Stimulated activated CD4-positive, alpha-beta T cell treated with anti-CD3 and anti-CD28 coated beads, Interleukin-1b, Interleukin-23, amount 100 ng/mL, for 48 hours (primary cell): ENCODE results near the gene SRGAP1.
"Not testable (repeated sequence)": the region's sequence is repeated elsewhere in the genome, so short reads cannot be mapped to it uniquely, and the experiment has no call there.

Experiments
- DNase-seq: peaks from one replicate; pipeline ENCODE4 v3.0.0-alpha.2; 2020

Gene SRGAP1

DNA sequence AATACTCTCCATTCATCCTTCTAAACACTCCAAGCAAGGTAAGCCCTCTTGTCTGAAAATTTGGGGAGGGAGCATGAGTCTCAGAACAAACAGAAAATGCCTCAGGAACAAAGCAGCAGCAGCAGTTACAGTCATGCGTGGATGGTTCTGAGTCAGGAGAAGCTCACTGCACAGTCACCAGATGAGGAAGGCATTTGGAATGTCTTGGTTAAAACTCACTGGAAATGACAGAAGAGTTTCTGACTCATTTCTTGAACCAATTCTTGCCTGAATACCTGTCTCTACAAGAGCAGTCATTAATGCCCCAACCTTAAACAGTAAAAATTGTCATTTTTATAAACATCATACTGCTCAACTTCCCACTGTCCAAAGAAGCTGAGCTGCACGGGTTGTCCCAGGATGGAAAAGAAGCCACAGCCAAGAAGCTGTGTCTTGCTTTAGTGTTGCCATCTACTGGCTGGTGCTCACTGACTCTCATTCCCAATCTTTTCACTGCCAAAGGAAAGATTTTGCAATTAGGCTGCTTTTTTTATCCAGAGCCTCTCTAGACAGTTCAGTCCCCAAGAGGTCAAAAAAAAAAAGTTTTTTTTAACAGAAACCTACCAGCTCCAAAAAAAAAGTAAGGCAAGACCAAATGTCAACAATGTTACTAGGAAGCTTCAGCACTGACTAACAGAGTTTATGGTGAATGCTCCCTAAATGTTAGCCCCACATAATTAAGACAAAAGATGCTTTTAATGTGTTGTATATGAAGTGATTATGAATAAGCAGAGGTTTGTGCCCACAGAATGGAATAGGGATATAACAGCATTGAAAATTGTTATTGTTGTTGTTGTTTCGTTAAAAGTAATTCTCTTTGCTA lies 337.2 kb downstream of the SRGAP1 start:
- DNase-seq = peak; percentile 7

DNA sequence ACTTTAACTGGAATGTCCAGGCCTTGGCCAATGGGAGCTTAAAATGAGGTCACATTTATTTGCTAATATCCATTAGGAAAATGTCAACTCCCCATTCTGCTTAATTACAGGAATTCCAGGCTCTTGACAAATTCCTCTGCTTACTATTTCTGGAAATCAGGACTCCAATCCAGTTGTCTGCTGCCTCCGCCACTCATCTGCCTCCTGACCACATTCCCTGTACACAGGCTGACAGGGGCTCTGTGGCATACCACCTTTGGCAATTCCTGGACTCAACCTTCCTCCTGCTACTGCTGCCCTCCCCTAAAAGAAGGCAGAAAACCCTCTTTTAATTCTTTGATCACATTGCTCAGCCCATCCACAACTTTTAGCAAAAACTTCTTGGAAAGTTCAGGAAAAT lies 339.7 kb downstream of the SRGAP1 start:
- no peak for DNase-seq

DNA sequence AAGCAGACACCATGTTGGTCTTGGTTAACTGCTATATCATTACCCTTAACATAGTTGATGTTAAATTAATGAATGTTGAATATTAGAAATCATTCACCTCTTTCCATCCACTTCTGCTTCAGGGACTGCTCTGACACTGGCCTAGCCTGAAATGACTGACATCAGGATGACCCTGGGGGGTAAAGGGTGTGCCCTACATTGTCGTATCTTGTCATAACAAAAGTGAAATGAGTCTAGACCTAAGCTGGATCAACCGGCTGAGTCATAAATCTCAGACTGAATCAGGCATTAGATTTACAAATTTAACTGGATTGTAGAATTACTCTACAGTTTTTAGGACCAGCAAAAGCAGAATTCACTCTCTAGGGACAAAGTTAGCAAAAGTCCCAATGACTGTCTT lies 342.3 kb downstream of the SRGAP1 start:
- peak; percentile 35 for DNase-seq

DNA sequence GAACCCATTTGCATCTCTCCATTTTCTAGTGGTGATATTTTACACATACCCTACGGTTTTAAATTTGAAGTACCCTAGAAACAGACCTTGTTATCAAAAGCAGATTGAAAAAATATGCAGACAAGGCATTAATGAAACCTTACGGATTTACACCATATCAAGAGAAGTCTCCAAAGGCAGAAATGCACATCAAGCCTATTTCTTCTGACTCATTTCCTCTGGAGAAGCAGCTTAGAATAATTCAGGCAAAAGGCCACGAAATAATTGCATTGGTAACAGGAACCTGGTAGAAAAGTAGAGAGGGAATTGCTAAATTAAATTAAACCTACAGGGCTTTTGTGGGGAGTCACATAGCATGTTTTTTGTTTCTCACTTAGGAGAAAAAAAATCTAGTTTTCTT lies 342.9 kb downstream of the SRGAP1 start:
- no peak for DNase-seq

DNA sequence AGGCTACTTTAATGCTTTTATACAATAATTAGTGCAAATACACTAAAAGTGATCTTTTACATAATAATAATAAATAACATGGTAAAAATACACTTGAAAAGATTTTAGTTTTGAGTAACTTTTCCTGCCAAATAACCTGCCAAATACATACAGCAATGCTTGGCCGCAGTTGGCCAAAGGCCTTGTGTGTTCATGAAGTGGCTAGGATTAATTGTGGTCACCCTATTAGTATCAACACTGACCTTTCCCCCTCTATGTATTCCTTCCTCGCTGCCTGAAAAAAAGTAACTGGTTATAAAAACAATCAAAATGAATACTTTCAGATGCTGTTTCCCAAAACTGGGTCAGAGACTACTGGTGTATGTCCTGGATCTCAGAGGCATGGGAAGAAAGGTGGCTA lies 343.3 kb downstream of the SRGAP1 start:
- DNase-seq = no peak

DNA sequence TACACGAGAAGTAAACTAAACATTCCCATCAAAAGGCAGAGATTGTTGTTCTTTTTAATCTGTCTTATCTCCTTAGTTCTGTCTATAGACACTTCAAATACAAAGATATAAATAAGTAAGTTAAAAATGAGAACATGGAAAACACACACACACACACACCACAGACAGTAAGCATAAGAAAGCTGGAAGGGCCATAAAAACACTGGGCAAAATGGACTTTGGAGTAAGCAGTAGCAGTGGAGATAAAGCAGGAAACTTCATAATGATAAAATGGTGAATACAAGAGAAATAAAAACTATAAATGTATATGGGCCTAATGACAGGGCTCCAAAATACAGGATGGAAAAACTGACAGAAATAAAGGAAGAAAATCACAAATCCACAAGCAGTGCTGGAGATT lies 345.0 kb downstream of the SRGAP1 start:
- no peak for DNase-seq

DNA sequence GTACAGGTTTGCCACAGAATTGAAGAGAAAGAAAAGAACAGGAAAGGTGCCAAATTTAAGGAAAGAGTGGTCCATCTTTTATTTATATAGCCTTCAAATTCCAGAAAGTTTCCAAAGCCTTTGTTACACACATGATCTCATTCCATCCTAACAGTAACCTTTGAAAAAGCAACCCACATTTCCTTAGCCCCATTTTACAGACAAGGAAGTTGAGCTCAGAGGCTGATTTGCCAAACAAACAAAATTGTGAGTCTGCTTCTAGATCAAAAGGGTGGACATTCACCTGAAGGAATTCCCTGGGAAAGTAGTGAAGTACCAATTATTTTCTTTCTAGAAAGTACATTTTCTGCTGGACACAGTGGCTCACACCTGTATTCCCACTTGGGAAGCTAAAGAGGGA lies 345.6 kb downstream of the SRGAP1 start:
- DNase-seq = no peak

DNA sequence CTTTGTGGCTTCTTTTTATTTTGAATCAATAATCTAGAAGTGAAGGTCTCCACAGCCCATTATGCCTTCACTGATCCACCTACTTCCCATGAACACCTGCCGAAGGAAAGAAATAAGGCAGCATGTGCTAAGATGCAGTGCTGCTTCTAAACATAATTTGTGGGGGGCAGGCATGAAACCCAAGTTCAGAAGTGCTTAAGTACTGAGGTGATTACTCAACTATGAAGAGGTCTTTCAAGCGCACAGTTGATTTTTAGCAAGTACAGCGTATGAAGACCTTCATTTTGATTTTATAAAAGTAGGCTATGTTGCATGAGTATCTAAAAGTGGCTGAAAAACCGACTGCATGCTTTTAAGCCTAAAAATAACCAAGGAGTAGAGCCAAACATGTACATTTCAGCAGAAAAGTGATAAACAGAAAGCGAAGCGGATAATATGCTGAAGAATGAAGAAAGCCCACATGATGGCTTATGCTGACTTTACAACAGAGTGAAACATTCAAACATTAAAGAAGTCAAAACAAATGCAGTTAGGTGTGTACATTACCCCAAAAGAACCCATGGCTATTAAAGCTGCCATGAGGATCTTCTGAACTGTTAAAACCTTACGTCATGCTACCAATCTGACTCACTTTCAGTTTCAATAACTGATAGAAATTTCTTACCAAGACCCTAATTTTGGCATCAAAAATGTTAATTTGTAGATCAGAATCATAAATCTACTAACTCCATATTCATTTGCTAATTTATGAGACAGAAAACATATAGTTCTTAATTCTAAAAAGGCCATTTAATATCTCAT lies 348.3 kb downstream of the SRGAP1 start:
- DNase-seq = no peak

DNA sequence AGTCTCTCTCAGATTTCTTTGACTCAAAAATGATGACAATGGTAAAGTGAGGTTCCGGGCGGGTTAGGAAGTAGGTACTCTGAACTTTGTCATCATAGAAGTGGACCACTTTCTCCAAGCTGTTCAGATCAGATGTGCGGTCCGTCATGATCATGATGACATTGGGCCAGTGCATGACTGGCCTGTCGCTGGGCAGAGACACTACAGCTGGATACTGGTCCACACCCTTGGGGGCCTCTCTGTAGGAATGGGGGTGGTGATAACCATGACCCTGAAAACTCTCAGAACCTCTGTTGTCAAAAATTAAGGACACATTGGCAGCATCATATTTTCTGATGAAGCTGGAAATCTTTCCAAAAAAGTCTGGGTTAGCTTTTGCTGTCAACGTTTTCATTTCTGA lies 349.4 kb downstream of the SRGAP1 start:
- DNase-seq = no peak

DNA sequence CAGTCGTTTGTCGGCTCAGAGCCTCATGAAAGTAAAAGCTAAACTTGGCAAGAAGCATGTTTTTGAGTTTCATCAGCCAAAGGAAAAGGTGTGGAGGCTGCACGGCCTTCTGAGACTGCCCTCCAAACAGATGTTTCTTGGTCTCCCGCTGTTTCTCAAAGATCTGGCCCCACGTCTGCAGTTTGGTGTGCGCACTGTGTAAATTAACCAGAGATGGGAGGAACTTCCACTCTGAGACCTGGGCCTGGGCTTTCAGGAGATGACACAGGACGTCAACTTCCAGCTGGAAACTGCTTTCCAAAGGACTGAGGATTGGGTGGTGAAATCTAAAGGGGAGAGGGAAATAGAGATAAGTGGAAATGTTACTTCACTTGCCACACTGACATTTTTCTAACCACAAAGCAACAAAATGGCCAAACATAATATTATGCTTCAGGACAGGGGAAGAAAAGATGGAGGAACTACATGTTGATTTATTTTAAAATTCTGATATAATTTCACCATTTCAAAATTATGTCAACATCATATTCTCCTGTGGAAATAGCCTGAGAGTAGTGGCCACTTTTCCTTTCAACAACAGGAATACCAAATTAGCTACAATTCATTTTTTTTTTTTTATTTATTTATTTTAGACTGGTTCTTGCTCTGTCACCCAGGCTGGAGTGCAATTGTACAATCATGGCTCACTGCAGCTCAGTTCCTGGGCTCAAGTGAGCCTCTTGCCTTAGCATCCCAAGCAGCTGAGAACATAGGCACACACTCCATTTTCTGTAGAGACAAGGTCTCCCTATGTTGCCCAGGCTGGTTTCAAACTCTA lies 350.0 kb downstream of the SRGAP1 start:
- no peak for DNase-seq

DNA sequence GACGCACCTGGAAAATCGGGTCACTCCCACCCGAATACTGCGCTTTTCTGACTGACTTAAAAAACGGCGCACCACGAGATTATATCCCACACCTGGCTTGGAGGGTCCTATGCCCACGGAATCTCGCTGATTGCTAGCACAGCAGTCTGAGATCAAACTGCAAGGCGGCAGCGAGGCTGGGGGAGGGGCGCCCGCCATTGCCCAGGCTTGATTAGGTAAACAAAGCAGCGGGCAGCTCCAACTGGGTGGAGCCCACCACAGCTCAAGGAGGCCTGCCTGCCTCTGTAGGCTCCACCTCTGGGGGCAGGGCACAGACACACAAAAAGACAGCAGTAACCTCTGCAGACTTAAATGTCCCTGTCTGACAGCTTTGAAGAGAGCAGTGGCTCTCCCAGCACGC lies 351.3 kb downstream of the SRGAP1 start:
- DNase-seq = not testable (repeated sequence)

DNA sequence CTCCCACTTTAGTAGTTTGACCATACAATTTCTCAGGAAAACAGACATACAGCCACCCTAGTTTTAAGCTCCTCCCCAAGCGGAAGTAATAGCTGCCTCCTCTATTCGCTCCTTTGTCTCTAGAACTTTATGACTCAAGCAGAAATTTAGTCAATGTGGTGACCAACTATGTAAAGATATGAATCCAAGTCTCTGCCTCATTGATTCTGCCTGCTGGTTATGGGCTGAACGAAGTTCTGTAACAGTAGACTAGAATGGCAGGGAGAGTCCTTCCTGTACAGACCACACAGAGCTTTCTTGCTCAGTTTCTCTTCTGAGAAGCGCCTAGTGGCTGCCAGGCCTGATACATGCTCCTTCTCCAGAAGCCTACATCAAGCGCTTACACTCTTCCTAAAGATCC lies 358.5 kb downstream of the SRGAP1 start:
- no peak for DNase-seq

DNA sequence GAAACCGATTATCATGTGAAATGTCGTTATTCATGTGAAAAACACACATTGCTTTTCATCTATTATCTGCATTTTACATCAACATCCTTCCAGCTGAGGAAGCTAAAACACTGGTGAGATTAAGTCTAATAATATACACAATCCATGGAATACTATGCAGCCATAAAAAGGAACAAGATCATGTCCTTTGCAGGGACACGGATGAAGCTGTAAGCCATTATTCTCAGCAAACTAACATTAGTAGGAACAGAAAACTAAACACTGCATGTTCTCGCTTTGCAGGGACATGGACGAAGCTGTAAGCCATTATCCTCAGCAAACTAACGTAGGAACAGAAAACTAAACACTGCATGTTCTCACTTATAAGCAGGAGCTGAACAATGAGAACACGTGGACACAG lies 359.3 kb downstream of the SRGAP1 start:
- DNase-seq = no peak

DNA sequence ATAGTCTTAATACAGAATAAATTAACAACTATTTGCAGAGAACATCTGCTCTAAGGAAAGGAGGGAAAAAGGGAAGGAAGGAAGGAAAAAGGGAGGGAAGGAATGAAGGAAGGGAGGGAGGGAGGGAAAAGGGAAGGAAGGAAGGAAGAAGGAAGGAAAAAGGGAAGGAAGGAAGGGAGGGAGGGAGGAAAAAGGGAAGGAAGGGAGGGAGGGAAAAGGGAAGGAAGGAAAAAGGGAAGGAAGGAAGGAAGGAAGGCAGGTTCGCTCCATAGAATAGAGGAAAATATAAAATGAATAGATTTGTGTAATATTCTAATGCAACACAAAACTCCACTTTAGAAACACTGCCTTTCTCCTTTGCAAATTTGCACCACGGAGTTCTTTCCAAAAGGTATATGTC lies 361.0 kb downstream of the SRGAP1 start:
- no peak for DNase-seq

DNA sequence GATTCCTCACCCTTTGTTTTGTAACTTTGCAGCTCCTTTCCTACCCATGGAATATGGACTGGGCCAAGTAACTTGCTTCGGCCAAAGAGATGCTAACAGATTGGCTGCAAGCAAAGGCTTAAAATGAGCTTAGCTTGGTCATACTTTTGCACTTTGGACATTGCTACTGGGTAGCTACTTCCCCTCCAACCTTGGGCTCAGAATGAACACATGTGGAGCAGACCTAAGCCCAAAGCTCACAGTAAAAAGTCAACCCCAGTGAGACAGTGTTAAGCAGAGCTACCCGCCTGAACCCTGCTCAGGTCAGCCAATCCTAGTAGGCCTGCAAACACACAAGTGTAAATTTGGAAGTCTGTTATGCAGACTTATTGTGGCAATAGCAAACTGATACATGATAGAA lies 363.0 kb downstream of the SRGAP1 start:
- DNase-seq = no peak
